Measurements from ENCODE around the gene UBE2A. TPM values are rescaled to one million over a fixed set of nuclear protein-coding genes. Genes with fewer than 3 reads are reported as not detected.

The UBE2A gene
- polyA plus RNA-seq (ENCODE audit: low read depth in 6 of 6): 10 to 100 TPM; 61.8 to 98.9 (median 75.6) TPM

DNA sequence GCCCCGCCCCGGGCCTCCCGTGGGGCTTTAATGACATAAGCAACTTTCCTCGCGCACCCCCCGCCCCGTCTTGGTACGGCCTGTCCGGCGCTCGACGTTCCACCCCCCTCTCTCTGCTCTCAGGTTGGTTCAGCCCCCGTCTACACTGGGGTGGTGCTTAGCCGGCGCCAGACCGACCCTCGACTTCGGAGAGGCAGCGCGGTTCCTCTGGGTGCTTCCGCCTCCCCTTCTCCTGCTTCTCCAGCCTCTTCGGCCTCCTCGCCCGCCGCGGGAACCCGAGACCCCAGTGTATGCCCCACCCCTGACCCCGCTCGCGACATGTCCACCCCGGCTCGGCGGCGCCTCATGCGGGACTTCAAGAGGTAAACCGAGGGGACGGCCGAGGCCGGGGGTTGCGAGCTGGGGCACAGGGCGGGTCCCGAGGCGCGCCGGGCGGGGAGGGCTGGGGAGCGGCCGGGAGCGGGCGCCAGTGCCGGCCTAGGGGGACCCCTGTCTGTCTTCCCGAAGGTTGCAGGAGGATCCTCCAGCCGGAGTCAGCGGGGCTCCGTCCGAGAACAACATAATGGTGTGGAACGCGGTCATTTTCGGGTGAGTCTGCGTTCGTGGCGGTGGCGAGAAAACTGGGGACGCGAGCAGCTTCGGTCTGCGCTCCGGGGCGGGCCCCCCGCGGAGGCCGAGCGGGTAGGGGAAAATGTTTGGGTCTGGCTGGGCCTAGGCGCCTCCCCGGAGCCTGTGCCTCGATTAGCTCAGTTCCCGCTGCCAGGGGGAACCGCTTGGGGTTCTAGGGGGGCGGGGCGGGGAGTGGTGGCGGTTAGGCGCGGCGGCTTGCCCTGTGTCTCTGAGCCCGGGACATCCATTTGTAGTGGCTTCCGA lies at the start of gene UBE2A:
UBE2A (plus strand) TSS at position 170 of the 873 bp plus-strand sequence; CDS start at position 319, 149 bp downstream.
- Mint-ChIP-seq H3K4me1 (peaks cover 15 to 38% (median 21%) of the 10 kb centered on the region in 3 donors), H3K27me3 (peaks cover 0 to 25% (median 0%) of the 10 kb centered on the region in 3 donors), H3K27ac (peak within 1 kb of the TSS; percentile 76 to 94 (median 90)), H3K36me3 (no peaks in the 10 kb centered on the region), H3K4me3 (peak within 1 kb of the TSS; percentile 89 to 97 (median 92)), H3K9me3 (peaks cover 0 to 1% (median 0%) of the 10 kb centered on the region in 7 donors)
- DNase-seq (peak; percentile 86), ATAC-seq (ENCODE audit: low read depth in 2 of 2) (peak; percentile 84 to 86)

DNA sequence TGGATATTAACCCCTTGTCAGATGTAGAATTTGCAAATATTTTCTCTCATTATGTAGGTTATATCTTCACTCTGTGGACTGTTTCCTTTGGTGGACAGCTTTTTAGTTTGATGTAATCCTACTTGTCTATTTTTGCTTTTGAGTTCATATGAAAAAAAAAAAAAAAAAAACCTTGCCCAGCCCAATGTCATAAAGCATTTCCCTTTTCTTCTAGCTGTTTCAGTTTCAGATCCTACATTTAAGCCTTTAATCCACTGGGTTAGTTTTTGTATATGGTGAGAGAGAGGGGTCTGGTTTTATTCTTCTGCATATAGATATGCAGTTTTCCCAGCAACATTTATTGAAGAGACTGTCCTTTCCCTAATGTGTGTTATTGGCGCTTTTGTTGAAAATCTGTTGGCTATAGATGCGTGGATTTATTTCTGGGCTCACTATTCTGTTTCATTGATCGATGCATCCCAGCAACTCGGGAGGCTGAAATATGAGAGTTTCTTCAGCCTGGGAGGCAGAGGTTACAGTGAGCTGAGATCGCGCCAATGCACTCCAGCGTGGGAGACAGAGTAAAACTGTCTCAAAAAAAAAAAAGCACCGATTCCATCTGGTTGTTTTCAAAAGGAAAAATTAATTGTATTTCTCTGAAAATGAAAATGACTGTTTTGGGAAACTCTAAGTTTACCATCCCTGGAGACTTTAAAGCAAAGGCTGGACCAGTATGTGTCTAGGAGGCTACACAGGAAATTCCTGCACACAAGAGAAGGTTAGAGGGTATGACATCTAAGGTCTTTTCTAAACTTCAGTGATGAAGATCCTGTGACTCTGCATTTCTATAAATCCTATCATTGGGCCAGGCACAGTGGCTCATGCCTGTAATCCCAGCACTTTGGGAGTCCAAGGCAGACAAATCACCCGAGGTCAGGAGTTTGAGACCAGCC lies 44.8 kb upstream of the UBE2A start:
- Mint-ChIP-seq H3K9me3 (no peaks in the 10 kb centered on the region), H3K4me3 (peak overlapping the region in 7 of 8 donors; percentile 15 to 80 (median 47)), H3K27me3 (peaks cover 0 to 10% (median 0%) of the 10 kb centered on the region in 3 donors), H3K27ac (peak overlapping the region; percentile 44 to 84 (median 69)), H3K4me1 (peaks cover 17 to 29% (median 23%) of the 10 kb centered on the region in 3 donors), H3K36me3 (peaks cover 8% of the 10 kb centered on the region in 2 donors)
- DNase-seq (peak; percentile 50), ATAC-seq (ENCODE audit: low read depth in 2 of 2) (peak; percentile 95 to 97)

DNA sequence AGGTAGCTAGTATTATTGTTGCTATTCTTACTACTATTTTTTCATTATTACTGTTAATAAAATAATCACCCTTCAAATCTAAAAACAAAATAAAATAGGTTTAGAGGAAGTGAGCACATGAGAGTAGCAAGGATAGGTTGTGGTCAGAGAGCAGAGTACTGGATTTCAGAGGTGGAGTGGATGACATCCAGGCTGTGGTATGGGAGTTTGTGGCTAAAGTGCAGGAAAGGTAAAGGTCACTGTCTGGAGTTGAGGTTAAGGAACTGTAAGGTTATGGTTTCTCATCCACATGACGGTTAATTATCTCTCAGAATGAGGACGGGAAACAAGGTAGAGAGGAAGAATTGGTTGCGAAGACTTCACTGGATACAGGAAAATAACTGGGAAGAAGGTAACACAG lies 36.9 kb upstream of the UBE2A start:
- ATAC-seq (ENCODE audit: low read depth in 2 of 2): no peak
- Mint-ChIP-seq H3K4me3 (no peak overlapping the region), H3K9me3 (no peaks in the 10 kb centered on the region), H3K27me3 (peaks cover 0 to 10% (median 0%) of the 10 kb centered on the region in 3 donors), H3K4me1 (peaks cover 0 to 5% (median 5%) of the 10 kb centered on the region in 3 donors), H3K27ac (no peak overlapping the region), H3K36me3 (peaks cover 12 to 13% of the 10 kb centered on the region in 2 donors)
- no peak for DNase-seq

DNA sequence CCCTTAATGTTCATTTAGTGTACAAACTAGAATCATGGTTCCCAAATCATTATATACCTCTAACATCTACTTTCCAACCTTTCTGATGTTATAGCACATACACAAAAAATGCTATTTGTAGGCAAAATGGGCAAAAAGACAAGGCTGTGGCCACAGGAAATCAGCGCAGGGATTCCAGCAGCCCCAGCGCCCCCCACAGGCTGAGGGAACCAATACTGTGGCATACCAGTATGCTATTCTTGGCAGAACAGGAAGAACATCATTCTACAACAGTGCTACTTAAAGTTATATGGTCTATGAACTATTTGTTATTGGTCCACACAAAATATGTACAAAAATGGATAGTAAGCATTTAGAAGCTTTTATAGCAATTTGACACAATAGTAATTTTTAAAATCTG lies 34.5 kb upstream of the UBE2A start:
- Mint-ChIP-seq H3K9me3 (no peaks in the 10 kb centered on the region), H3K27me3 (no peaks in the 10 kb centered on the region), H3K4me1 (peaks cover 0 to 5% (median 0%) of the 10 kb centered on the region in 3 donors), H3K36me3 (peaks cover 5 to 6% of the 10 kb centered on the region in 2 donors), H3K27ac (peak overlapping the region in 1 of 6 donors; percentile 66), H3K4me3 (no peak overlapping the region)
- ATAC-seq (ENCODE audit: low read depth in 2 of 2) (no peak), DNase-seq (no peak)

DNA sequence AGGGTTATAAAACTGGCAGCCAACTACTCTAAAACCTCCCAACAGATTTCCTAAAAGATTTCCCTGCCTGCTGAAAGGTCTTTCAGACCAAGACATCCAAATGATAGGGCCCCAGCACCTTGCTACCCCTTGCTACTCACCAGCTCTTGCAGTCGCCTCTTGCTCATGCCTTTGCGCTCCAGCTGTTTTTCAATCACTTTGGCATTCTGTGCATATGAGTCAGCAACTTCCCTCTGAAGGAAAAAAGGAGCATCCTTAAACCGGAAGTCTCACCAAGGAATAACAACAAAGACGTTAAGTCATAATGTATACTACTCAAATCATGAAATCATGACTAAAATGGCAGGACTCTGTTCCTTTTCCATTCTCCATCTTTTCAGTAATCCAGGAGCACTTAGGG lies 33.2 kb upstream of the UBE2A start:
- Mint-ChIP-seq H3K9me3 (no peaks in the 10 kb centered on the region), H3K4me1 (peaks cover 0 to 7% (median 0%) of the 10 kb centered on the region in 3 donors), H3K36me3 (peaks cover 5 to 6% of the 10 kb centered on the region in 2 donors), H3K27me3 (no peaks in the 10 kb centered on the region), H3K4me3 (no peak overlapping the region), H3K27ac (no peak overlapping the region)
- DNase-seq (no peak), ATAC-seq (ENCODE audit: low read depth in 2 of 2) (no peak)

DNA sequence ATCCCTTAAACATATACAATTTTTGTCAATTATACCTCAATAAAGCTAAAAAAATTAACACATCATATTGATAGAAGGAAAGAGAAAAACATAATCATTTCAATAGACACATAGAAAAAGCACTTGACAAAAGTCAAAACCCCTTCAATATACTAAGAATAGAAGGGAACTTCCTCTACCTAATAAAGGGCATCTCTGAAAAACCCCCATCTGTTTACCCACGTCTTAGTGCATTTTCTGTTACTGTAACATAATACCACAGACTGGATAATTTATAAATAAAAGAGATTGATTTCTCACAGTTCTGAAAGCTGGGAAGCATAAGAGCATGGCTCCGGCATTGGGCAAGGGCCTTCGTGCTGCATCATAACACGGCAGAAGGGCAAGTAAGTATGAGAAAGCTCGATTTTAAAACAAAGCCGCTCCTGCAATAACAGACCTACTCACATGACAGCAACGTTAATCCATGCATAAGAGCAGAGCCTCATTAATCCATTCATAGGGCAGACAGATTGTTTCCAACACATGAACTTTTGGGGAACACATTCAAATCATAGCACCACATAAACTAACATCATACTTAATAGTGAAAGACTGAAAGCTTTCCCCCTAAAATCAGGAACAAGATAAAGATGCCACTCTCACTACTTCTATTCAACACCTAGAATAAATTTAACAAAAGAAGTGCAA lies 24.9 kb upstream of the UBE2A start:
- H3K4me3 Mint-ChIP-seq: peak overlapping the region in 7 of 8 donors; percentile 12 to 77 (median 68)
- H3K36me3 Mint-ChIP-seq: no peaks in the 10 kb centered on the region
- H3K27me3 Mint-ChIP-seq: no peaks in the 10 kb centered on the region
- H3K9me3 Mint-ChIP-seq: peaks cover 0 to 1% (median 0%) of the 10 kb centered on the region in 7 donors
- DNase-seq (peak; percentile 12), ATAC-seq (ENCODE audit: low read depth in 2 of 2) (peak; percentile 88 to 92)
- H3K27ac Mint-ChIP-seq: peak overlapping the region; percentile 24 to 93 (median 68)
- peaks cover 6 to 35% (median 21%) of the 10 kb centered on the region in 3 donors for H3K4me1 Mint-ChIP-seq

DNA sequence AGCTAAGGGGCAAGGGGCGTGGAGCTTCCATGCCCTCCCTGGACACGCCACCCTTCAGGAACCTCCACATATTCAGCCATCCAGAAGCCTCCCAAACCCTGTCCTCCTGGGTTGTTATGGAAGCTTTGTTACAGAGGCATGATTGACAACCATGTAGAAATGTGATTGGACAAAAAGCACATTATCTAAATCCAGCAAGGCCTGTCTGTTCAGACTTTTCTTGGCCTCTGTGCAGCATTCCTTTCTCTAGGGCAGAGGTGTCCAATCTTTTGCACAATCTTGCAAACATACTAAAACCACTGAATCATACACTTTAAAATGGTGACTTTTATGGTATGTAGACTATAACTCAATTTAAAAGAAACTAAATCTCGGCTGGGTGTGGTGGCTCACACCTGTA lies 21.9 kb upstream of the UBE2A start:
- peaks cover 0 to 8% of the 10 kb centered on the region in 2 donors for H3K36me3 Mint-ChIP-seq
- H3K27me3 Mint-ChIP-seq: no peaks in the 10 kb centered on the region
- H3K27ac Mint-ChIP-seq: no peak overlapping the region
- ATAC-seq (ENCODE audit: low read depth in 2 of 2): no peak
- H3K4me3 Mint-ChIP-seq: no peak overlapping the region
- peaks cover 14 to 29% (median 16%) of the 10 kb centered on the region in 3 donors for H3K4me1 Mint-ChIP-seq
- DNase-seq: no peak
- H3K9me3 Mint-ChIP-seq: peaks cover 0 to 5% (median 0%) of the 10 kb centered on the region in 7 donors

DNA sequence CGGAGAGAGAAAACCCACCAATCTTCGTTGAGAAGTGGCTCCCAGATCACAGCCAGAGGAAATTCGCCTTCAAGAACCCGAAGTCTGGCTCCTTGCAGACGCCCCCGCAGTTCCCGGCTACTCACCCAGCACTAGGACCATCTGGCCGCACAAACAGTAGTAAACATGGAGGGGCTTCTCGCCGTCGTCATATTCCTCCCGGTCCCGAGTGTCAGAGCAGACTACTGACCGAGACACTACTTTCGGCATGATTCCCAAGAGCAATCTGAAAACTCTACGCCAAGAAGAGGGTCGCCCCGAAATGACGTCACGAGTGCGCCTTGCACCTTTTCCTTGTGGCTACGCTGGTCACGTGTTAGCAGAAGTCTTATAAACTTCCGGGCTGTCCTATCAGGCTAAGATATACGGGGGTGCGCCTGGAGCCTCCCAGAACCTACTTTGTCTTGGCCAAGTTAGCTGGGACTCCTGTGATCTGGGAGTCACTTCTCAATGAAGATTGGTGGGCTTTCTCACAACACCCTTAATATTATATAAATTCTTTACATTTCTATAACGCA lies 9.2 kb upstream of the UBE2A start, which contains the start of gene STEEP1:
STEEP1 (minus strand) TSS at position 303 of the 557 bp plus-strand sequence; CDS start at position 249, 54 bp downstream.
- Mint-ChIP-seq H3K4me3 (peak within 1 kb of the TSS; percentile 78 to 97 (median 94)), H3K27ac (peak within 1 kb of the TSS; percentile 69 to 97 (median 94)), H3K9me3 (no peaks in the 10 kb centered on the region), H3K4me1 (peaks cover 16 to 29% (median 21%) of the 10 kb centered on the region in 3 donors), H3K36me3 (peaks cover 0 to 4% of the 10 kb centered on the region in 2 donors), H3K27me3 (no peaks in the 10 kb centered on the region)
- peak; percentile 75 for DNase-seq
- ATAC-seq (ENCODE audit: low read depth in 2 of 2): peak; percentile 98

DNA sequence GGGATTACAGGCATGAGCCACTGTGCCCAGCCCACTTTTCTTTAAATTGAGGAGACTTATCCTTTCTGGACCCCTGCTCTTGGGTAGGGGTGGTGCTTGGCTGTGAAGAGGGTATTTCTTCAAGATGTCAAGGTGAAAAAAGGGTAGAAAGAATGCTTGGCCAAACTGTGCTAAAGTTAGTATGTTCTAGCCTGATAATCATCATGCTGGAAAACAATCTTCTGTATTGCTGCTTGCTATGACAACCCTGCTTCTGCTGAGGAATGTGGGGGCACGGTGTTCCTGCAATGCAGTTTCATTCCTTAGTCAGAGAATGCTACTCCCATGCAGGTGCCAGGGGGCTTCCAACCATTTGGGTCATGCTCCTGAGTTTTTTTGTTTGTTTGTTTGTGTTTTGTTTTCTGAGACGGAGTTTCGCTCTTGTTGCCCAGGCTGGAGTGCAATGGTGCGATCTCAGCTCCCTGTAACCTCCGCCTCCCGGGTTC lies 4.0 kb upstream of the UBE2A start:
- H3K4me1 Mint-ChIP-seq: peaks cover 8 to 15% (median 12%) of the 10 kb centered on the region in 3 donors
- no peak overlapping the region for H3K27ac Mint-ChIP-seq
- peak overlapping the region in 1 of 8 donors; percentile 37 for H3K4me3 Mint-ChIP-seq
- H3K9me3 Mint-ChIP-seq: peaks cover 0 to 1% (median 0%) of the 10 kb centered on the region in 7 donors
- peaks cover 0 to 25% (median 0%) of the 10 kb centered on the region in 3 donors for H3K27me3 Mint-ChIP-seq
- peaks cover 0 to 4% of the 10 kb centered on the region in 2 donors for H3K36me3 Mint-ChIP-seq
- no peak for DNase-seq
- no peak for ATAC-seq (ENCODE audit: low read depth in 2 of 2)

DNA sequence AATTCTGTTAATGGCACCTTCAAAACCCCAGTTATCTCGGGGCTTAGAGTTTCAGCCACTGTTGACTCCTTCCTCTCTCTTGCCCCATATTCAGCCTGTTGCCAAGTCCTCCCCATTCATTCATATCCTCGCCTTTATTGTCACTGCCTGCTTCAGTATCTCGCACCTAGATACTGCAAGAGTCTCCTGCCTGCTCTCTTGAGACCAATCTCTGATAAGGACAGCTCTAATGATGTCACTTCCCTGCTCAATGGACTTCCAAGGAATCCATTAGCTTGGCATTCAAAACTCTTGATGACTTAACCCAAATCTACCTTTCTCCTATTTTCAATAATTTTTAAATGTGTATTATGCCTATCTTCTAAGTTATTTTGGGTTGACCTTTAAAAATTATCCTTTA lies 1.1 kb upstream of the UBE2A start:
- peaks cover 0 to 1% (median 0%) of the 10 kb centered on the region in 7 donors for H3K9me3 Mint-ChIP-seq
- H3K4me1 Mint-ChIP-seq: peaks cover 12 to 27% (median 15%) of the 10 kb centered on the region in 3 donors
- peaks cover 0 to 4% of the 10 kb centered on the region in 2 donors for H3K36me3 Mint-ChIP-seq
- H3K27ac Mint-ChIP-seq: peak overlapping the region in 2 of 6 donors; percentile 75 to 92
- DNase-seq (no peak), ATAC-seq (ENCODE audit: low read depth in 2 of 2) (no peak)
- H3K27me3 Mint-ChIP-seq: peaks cover 0 to 25% (median 0%) of the 10 kb centered on the region in 3 donors
- peak overlapping the region; percentile 18 to 97 (median 92) for H3K4me3 Mint-ChIP-seq

DNA sequence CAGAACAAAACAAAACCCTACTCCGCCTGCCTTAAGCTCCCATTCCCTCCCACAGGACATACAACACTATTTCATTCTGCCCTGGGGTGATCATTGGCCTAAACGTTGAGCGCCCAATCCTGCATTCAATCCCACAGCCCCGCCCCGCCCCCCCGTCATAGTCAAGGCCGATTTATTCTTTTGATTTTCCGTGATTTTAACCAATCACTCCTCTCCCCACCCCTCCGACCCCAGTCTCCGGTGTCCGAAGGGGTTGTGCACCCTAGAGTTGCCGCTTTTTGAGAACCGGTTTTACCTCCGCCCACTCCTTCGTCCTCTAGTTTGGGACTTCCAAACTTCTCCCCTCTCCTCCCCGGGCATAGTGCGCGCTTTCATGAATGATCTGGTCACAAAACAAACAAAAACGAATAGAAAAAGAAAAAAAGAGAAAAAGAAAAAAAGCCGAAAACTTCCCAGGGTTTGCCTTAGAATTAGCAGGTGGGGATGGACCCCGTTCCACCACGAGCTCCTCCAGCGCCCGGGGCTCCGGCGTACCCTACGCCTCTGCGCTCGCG lies 446 bp upstream of the UBE2A start:
- DNase-seq (no peak), ATAC-seq (ENCODE audit: low read depth in 2 of 2) (peak; percentile 11)
- Mint-ChIP-seq H3K4me1 (peaks cover 15 to 31% (median 15%) of the 10 kb centered on the region in 3 donors), H3K36me3 (peaks cover 0 to 3% of the 10 kb centered on the region in 2 donors), H3K27me3 (peaks cover 0 to 25% (median 0%) of the 10 kb centered on the region in 3 donors), H3K4me3 (peak overlapping the region; percentile 89 to 97 (median 92)), H3K9me3 (peaks cover 0 to 1% (median 0%) of the 10 kb centered on the region in 7 donors), H3K27ac (peak overlapping the region; percentile 76 to 94 (median 90))

All from naive B cell (primary cell).